Measurements from ENCODE around the gene ZP2.
A peak's percentile ranks its signal among the peaks of the same experiment; 100 is the strongest.
"Not testable (repeated sequence)": the region's sequence is repeated elsewhere in the genome, so short reads cannot be mapped to it uniquely, and the experiment has no call there.

Gene ZP2

DNA sequence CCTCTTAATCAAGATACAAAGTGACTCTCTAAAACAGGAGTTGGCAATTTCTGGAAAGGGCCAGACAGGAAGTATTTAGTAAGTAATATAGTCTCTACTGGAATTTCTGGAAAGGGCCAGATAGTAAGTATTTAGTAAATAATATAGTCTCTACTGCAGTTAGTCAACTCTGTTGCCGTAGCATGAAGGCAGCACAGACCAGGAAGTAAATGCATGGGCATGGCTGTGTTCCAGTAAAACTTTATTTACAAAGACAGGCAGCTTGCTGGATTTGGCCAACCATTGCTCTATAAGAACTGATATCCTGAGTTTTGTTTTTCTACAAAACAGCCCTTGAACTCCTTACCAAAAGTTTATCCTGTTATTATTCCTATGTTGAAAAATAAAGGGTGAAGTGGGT lies 36.0 kb downstream of the ZP2 start:
- DNase-seq (ENCODE audit: low read depth in 3 of 3) = no peak

- DNase-seq (ENCODE audit: low read depth in 3 of 3) = no peak
Observed at GRCh38 chr16:21172650-21173049, 38.7 kb downstream of the ZP2 start.

DNA sequence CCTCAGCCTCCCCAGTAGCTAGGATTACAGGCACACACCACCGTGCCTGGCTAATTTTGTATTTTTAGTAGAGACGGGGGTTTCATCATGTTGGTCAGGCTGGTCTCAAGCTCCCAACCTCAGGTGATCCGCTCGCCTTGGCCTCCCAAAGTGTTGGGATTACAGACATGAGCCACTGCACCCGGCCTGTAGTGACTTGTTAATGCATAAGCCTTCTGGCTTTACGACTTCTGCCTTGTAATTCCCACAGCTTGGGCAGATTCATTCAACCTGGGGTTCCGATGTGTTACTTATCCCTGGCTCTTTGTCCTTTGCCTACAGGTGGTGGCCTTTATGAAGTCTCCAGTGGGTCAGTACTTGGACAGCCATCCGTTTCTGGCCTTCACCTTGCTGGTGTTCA lies 41.3 kb downstream of the ZP2 start:
- not testable (repeated sequence) for DNase-seq (ENCODE audit: low read depth in 3 of 3)

DNA sequence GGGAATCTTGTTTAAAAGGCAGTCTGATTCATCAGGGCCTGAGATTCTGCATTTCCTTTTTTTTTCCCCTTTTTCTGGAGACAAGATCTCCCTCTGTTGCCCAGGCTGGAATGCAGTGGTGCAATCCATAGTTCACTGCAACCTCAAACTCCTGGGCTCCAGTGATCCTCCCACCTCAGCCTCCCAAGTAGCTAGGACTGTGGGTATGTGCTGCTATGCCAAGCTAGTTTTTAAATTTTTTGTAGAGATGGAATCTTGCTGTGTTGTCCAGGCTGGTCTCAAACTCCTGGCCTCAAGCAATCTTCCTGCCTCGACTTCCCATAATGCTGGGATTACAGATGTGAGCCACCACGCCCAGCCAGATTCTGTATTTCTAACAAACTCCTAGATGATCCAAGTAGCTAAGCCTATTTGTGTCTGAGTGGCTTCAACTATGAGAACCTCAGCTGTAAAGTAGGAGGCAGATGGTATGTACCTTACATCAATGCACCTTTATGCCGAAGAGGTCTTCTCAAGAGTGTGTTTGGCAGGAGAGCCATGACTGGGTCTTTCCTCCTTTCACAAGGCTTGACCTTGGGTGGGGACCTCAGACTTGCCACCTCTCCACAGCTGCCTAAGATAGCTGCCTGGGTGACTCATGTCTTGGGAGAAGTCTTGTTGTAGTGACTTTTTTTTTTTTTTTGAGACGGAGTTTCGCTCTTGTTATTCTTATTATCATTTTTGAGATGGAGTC lies 42.0 kb downstream of the ZP2 start:
- no peak for DNase-seq (ENCODE audit: low read depth in 3 of 3)

GRCh38 chr16:21167929-21168602 lies 43.3 kb downstream of the ZP2 start:
- no peak for DNase-seq (ENCODE audit: low read depth in 3 of 3)

DNA sequence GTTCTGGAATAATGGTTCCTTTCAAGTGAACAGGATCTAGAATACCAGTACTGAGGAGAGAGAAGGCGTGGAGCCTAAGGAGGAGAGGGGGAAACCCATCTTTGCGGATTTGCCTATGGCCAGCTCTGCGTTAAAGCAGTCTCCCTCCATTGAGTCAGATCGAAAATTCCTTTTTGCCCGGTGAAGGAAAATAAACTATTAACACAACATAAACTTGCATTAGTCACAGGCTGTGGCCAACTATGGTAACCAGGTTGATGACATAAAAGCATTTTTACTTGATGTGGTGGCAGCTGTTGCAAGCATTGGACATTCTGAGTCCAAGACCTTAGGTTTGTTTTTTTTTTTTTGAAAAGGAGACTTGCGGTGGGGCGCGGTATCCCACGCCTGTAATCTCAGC lies 44.0 kb downstream of the ZP2 start:
- DNase-seq (ENCODE audit: low read depth in 3 of 3) = no peak

- DNase-seq (ENCODE audit: low read depth in 3 of 3) = no peak
Observed at GRCh38 chr16:21166561-21166961, 44.8 kb downstream of the ZP2 start.

GRCh38 chr16:21164521-21165168 lies 46.7 kb downstream of the ZP2 start:
- no peak for DNase-seq (ENCODE audit: low read depth in 3 of 3)

- no peak for DNase-seq (ENCODE audit: low read depth in 3 of 3)
Observed at GRCh38 chr16:21163576-21163975, 47.8 kb downstream of the ZP2 start.

DNA sequence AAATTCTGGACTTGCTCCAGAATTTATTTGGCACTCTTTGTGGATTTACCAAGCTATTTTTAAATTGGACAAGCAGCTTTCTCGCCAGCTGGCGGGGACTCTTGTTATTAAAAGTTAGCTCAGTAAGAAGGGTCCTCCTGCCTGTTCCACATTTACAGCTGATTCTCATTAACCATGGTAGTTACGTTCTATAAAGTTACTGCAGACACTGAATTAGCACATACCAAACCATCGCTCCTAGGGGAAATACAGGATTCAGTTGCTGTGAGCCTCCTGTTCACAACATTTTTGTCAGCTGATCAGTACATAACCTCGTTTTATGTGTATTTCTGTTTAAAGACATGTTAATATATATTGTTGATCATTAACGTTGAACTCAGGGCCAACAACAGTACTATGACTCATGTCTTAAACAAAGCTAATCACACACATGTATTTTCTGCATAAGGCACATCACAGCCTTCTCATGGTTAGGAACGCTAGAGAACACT lies 48.7 kb downstream of the ZP2 start:
- DNase-seq (ENCODE audit: low read depth in 3 of 3) = no peak

GRCh38 chr16:21161211-21161610 lies 50.2 kb downstream of the ZP2 start:
- DNase-seq (ENCODE audit: low read depth in 3 of 3) = no peak

GRCh38 chr16:21160276-21160675 lies 51.1 kb downstream of the ZP2 start:
- DNase-seq (ENCODE audit: low read depth in 3 of 3) = no peak

GRCh38 chr16:21159281-21159951 lies 52.0 kb downstream of the ZP2 start:
- DNase-seq (ENCODE audit: low read depth in 3 of 3) = peak in 1 of 3 experiments; percentile 21

DNA sequence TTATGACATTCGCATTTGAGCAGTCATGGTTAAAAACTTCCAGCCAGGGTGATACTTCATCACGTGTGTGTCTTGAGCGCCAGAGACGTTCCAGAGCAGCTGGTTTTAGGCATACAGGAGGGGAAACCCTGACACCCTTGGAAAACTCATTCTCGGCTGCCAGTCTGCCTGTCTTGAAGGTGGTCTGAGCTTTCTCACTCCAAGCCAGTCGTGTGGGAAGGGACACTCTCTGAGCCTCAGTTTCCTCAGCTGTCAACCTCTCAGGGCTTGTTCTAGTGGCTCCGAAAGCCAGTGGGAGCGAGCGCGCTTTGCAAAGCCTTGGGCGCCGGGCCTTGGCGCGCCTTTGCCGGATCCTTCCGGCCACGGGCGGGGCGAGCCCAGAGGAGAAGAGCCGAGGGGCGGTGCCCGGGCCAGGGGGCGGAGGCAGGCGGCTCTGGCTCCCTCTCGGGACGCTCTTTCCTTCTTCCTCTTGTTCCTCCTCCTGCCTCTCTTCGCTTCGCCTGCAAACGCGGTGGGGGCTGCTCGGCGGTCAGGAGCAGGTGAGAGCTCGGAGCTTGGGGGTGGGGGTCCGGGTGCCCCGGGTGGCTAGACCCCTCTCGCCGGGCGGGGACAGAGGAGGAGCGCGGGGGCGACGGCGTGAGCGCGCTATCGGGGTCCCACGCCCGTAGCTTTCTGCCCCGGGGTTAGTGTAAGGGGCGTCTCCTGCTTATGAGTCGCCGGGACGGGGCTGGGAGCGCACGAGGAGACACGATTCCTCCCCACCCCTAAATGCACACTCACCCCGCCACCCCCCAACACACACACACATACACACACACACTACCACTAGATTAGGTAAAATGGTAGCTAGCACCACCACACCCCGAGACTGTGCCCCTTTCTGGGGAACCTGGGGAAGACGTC lies 52.9 kb downstream of the ZP2 start, which contains the start of gene LDAF1:
LDAF1 (plus strand) TSS at position 467 of the 903 bp plus-strand sequence. CDS start 2,509 bp downstream, outside the sequence.
- DNase-seq (ENCODE audit: low read depth in 3 of 3) = peak; percentile 45 to 82 (median 64)

DNA sequence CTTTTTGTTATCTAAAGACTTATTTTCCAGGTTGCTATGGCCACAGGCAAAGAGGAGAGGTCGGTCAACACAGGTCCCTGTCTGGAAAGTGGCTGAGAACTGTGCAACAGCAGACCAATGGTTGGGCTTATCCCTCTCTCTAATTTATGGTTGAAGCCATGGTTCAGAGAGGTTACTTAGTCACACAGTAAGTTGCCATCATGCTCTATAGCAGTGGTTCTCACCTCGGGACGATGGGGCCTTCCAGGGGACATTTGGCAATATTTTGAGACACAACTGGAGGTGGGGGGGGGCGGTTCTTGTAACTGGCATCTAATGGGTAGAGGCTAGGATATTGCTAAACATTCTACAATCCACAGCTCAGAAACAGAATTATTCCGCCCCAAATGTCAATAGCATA lies 53.7 kb downstream of the ZP2 start:
- DNase-seq (ENCODE audit: low read depth in 3 of 3) = no peak

- DNase-seq (ENCODE audit: low read depth in 3 of 3) = no peak
Observed at GRCh38 chr16:21156767-21157467, 54.5 kb downstream of the ZP2 start.

- not testable (repeated sequence) for DNase-seq (ENCODE audit: low read depth in 3 of 3)
Observed at GRCh38 chr16:21156011-21156410, 55.4 kb downstream of the ZP2 start.

- DNase-seq (ENCODE audit: low read depth in 3 of 3) = not testable (repeated sequence)
Observed at GRCh38 chr16:21153124-21153729, 58.1 kb downstream of the ZP2 start.

GRCh38 chr16:21152160-21153030 lies 59.0 kb downstream of the ZP2 start:
- not testable (repeated sequence) for DNase-seq (ENCODE audit: low read depth in 3 of 3)
